ELF-1 (cell line): Measurements from ENCODE around the gene USP36.
"Not testable (repeated sequence)": the region's sequence is repeated elsewhere in the genome, so short reads cannot be mapped to it uniquely, and the experiment has no call there.

Source experiments
- DNase-seq: peaks from one replicate; pipeline ENCODE4 v3.0.0-alpha.2; 2016; ENCODE audit warnings: low read depth, low spot score

The USP36 gene

GRCh38 chr17:78840780-78841611 lies at the start of gene USP36:
Gene USP36, minus strand, starts transcription at chr17:78840814. Its CDS starts 4,451 bp downstream, at chr17:78836363.
- DNase-seq = peak; percentile 100

GRCh38 chr17:78890096-78890495 lies 49.5 kb upstream of the USP36 start:
- DNase-seq = not testable (repeated sequence)

GRCh38 chr17:78889531-78889930 lies 48.9 kb upstream of the USP36 start:
- DNase-seq = no peak

- DNase-seq = no peak
Measured at GRCh38 chr17:78888941-78889518, 48.4 kb upstream of the USP36 start.

- DNase-seq = no peak
Measured at GRCh38 chr17:78886954-78887353, 46.3 kb upstream of the USP36 start.

- no peak for DNase-seq
Measured at GRCh38 chr17:78885956-78886355, 45.3 kb upstream of the USP36 start.

GRCh38 chr17:78884876-78885667 lies 44.5 kb upstream of the USP36 start:
- no peak for DNase-seq

GRCh38 chr17:78884148-78884825 lies 43.7 kb upstream of the USP36 start:
- no peak for DNase-seq

- DNase-seq = peak; percentile 89
Measured at GRCh38 chr17:78883533-78884131, 43.0 kb upstream of the USP36 start.

GRCh38 chr17:78883089-78883532 lies 42.5 kb upstream of the USP36 start:
- DNase-seq = no peak

GRCh38 chr17:78882540-78883088 lies 42.0 kb upstream of the USP36 start:
- peak; percentile 39 for DNase-seq

- DNase-seq = peak; percentile 65
Measured at GRCh38 chr17:78879635-78880186, 39.1 kb upstream of the USP36 start.

GRCh38 chr17:78878871-78879527 lies 38.4 kb upstream of the USP36 start:
- no peak for DNase-seq

- no peak for DNase-seq
Measured at GRCh38 chr17:78878261-78878660, 37.6 kb upstream of the USP36 start.

- DNase-seq = not testable (repeated sequence)
Measured at GRCh38 chr17:78876954-78877517, 36.4 kb upstream of the USP36 start.

GRCh38 chr17:78876094-78876597 lies 35.5 kb upstream of the USP36 start:
- DNase-seq = no peak

- DNase-seq = peak; percentile 14
Measured at GRCh38 chr17:78875363-78876093, 34.9 kb upstream of the USP36 start.

- no peak for DNase-seq
Measured at GRCh38 chr17:78873519-78874340, 33.1 kb upstream of the USP36 start.
